Measurements from ENCODE around the gene CADM2. TPM values are rescaled to one million over a fixed set of nuclear protein-coding genes. Genes with fewer than 3 reads are reported as not detected.

CADM2 gene
- total RNA-seq, 1 experiment from 2014 or later: not detected

- Mint-ChIP-seq H3K27ac (ENCODE audit: unreplicated experiment) (no peak overlapping the region), H3K4me1 (ENCODE audit: low read depth, unreplicated experiment) (no peaks in the 10 kb centered on the region), H3K4me3 (ENCODE audit: unreplicated experiment) (no peak overlapping the region), H3K9me3 (ENCODE audit: unreplicated experiment) (no peaks in the 10 kb centered on the region), H3K27me3 (ENCODE audit: insufficient read depth, unreplicated experiment) (no peaks in the 10 kb centered on the region), H3K36me3 (ENCODE audit: insufficient read depth, unreplicated experiment) (no peaks in the 10 kb centered on the region)
- no peak for DNase-seq
- Histone ChIP-seq H3K4me1 (no peaks in the 10 kb centered on the region), H3K4me3 (ENCODE audit: low read depth, low read length) (no peak overlapping the region), H3K36me3 (ENCODE audit: control insufficient read depth, insufficient read depth, low read length) (no peaks in the 10 kb centered on the region), H3K27me3 (replicated peaks; ENCODE audit: control insufficient read depth, insufficient read depth, low read length) (no peaks in the 10 kb centered on the region), H3K9me3 (no peaks in the 10 kb centered on the region)
- BruUV-seq (replicated peaks): no TSS peak
- ChIA-PET POLR2A (no interaction called here), CTCF (no interaction called here)
- TF ChIP-seq, protein P1, sequence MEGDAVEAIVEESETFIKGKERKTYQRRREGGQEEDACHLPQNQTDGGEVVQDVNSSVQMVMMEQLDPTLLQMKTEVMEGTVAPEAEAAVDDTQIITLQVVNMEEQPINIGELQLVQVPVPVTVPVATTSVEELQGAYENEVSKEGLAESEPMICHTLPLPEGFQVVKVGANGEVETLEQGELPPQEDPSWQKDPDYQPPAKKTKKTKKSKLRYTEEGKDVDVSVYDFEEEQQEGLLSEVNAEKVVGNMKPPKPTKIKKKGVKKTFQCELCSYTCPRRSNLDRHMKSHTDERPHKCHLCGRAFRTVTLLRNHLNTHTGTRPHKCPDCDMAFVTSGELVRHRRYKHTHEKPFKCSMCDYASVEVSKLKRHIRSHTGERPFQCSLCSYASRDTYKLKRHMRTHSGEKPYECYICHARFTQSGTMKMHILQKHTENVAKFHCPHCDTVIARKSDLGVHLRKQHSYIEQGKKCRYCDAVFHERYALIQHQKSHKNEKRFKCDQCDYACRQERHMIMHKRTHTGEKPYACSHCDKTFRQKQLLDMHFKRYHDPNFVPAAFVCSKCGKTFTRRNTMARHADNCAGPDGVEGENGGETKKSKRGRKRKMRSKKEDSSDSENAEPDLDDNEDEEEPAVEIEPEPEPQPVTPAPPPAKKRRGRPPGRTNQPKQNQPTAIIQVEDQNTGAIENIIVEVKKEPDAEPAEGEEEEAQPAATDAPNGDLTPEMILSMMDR (IDR thresholded peaks at IDR 0.05; ENCODE audit: insufficient read depth in 1 of 2, low read depth in 1 of 2, low read length in 1 of 2, severe bottlenecking in 1 of 2, unreplicated experiment in 1 of 2): no peak
- intact Hi-C loops (cut with micrococcal nuclease; ENCODE audit: unreplicated experiment): no loop called here
Observed at GRCh38 chr3:84925571-84925970, 33.2 kb upstream of the CADM2 start.

- DNase-seq: no peak
- ChIA-PET POLR2A (no interaction called here), CTCF (no interaction called here)
- TF ChIP-seq, protein P1 (IDR thresholded peaks at IDR 0.05; ENCODE audit: insufficient read depth in 1 of 2, low read depth in 1 of 2, low read length in 1 of 2, severe bottlenecking in 1 of 2, unreplicated experiment in 1 of 2): peak in 1 of 2 experiments; percentile 0
- H3K4me1 Mint-ChIP-seq (ENCODE audit: low read depth, unreplicated experiment): no peaks in the 10 kb centered on the region
- no peaks in the 10 kb centered on the region for H3K36me3 Mint-ChIP-seq (ENCODE audit: insufficient read depth, unreplicated experiment)
- H3K27me3 ChIP-seq (replicated peaks; ENCODE audit: control insufficient read depth, insufficient read depth, low read length): no peaks in the 10 kb centered on the region
- no peaks in the 10 kb centered on the region for H3K9me3 Mint-ChIP-seq (ENCODE audit: unreplicated experiment)
- intact Hi-C loops (cut with micrococcal nuclease; ENCODE audit: unreplicated experiment): no loop called here
- no peaks in the 10 kb centered on the region for H3K4me1 ChIP-seq
- no peaks in the 10 kb centered on the region for H3K36me3 ChIP-seq (ENCODE audit: control insufficient read depth, insufficient read depth, low read length)
- no TSS peak for BruUV-seq (replicated peaks)
- H3K9me3 ChIP-seq: no peaks in the 10 kb centered on the region
- H3K27me3 Mint-ChIP-seq (ENCODE audit: insufficient read depth, unreplicated experiment): no peaks in the 10 kb centered on the region
- H3K4me3 Mint-ChIP-seq (ENCODE audit: unreplicated experiment): no peak overlapping the region
- H3K27ac Mint-ChIP-seq (ENCODE audit: unreplicated experiment): no peak overlapping the region
- no peak overlapping the region for H3K4me3 ChIP-seq (ENCODE audit: low read depth, low read length)
Observed at GRCh38 chr3:84943379-84943778, 15.4 kb upstream of the CADM2 start.

- POLR2A ChIA-PET: no interaction called here
- CTCF ChIA-PET: no interaction called here
Observed at GRCh38 chr3:84946240-84946639, 12.5 kb upstream of the CADM2 start.

More at GRCh38 chr3:84946240-84946639, 12.5 kb upstream of the CADM2 start:
- intact Hi-C loops (cut with micrococcal nuclease; ENCODE audit: unreplicated experiment): no loop called here
- no peak for DNase-seq
- Mint-ChIP-seq H3K27ac (ENCODE audit: unreplicated experiment) (no peak overlapping the region), H3K27me3 (ENCODE audit: insufficient read depth, unreplicated experiment) (no peaks in the 10 kb centered on the region), H3K4me1 (ENCODE audit: low read depth, unreplicated experiment) (no peaks in the 10 kb centered on the region), H3K9me3 (ENCODE audit: unreplicated experiment) (peaks cover 10% of the 10 kb centered on the region), H3K4me3 (ENCODE audit: unreplicated experiment) (no peak overlapping the region), H3K36me3 (ENCODE audit: insufficient read depth, unreplicated experiment) (no peaks in the 10 kb centered on the region)
- BruUV-seq (replicated peaks): no TSS peak
- Histone ChIP-seq H3K4me3 (ENCODE audit: low read depth, low read length) (no peak overlapping the region), H3K4me1 (no peaks in the 10 kb centered on the region), H3K9me3 (no peaks in the 10 kb centered on the region), H3K27me3 (replicated peaks; ENCODE audit: control insufficient read depth, insufficient read depth, low read length) (no peaks in the 10 kb centered on the region), H3K36me3 (ENCODE audit: control insufficient read depth, insufficient read depth, low read length) (no peaks in the 10 kb centered on the region)
- TF ChIP-seq, protein P1 (IDR thresholded peaks at IDR 0.05; ENCODE audit: insufficient read depth in 1 of 2, low read depth in 1 of 2, low read length in 1 of 2, severe bottlenecking in 1 of 2, unreplicated experiment in 1 of 2): no peak

Measured in Caco-2 (cell line).